C4-2B (cell line): Measurements from ENCODE around the gene HRH3.

Experiments used
- H3K27ac ChIP-seq: fragments of 450-650 bp; 2 replicates; pipeline ENCODE4 v1.5.1; 2017
- CTCF ChIP-seq: fragments of 450-650 bp; conservative IDR thresholded peaks from 2 replicates; pipeline ENCODE4 v1.5.1; 2017; ENCODE audit warnings: mild to moderate bottlenecking
- ZFX ChIP-seq: fragments of 450-650 bp; IDR thresholded peaks from 2 replicates; pipeline ENCODE4 v1.6.1; 2017

HRH3 gene

GRCh38 chr20:62186887-62187866, 32.9 kb downstream of the HRH3 start:
- H3K27ac ChIP-seq, result no peak overlapping the region
- TF ChIP-seq CTCF (no peak), ZFX (no peak)

DNA sequence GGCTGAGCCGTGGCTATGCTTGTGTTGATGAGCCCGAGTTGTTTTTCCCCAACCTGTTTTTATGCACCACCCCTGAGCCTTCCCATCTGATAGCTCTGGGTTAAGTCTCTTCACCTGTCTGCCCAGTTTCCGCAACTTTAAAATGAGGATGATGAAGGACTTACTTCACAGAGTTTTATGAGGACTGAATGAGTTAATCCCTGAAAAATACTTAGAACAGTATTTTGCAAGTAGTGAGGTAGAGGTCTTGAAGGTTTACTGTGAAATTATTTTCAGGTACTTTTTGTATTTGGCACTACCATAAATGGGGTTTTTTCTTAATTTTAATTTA, 34.0 kb downstream of the HRH3 start:
- TF ChIP-seq ZFX (no peak), CTCF (no peak)
- no peak overlapping the region for H3K27ac ChIP-seq

DNA sequence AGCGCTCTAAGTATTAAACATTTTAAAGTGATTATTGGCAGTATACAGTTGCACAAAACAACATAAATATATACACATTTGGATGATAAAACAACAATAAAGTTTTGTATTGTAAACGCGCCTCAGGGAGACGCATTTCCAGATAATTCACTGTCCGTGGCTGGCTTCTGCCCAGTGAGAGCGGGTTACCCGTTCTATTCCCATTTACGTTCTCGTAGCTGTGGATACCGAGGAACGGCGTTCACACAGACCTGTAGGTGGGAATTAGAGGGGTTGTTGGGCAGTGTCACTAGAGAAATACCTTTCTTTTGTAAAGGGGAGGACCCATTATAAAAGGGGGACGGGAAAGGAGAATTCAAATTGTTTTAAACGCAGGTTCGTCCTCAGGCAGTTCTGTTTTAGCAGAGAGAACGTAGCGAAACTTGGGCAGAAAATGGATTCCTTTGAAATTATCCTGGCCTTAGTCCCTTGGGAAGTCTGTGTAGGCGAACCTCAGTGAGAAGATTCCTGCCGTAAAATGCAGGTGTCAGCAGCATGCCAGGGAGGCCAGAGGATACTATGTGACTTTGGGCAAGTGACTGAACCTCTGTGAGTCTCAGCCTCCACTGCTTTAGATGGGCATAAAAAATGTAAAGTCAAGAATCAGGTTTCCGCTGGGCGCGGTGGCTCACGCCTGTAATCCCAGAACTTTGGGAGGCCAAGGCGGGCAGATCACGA, 36.5 kb downstream of the HRH3 start:
- TF ChIP-seq CTCF, result no peak
- no peak for TF ChIP-seq ZFX
- H3K27ac ChIP-seq, result peak overlapping the region; percentile 85

GRCh38 chr20:62182469-62183425, 37.3 kb downstream of the HRH3 start, which contains the start of gene MTG2:
MTG2 (plus strand) TSS chr20:62183028; CDS start chr20:62193421, 10,393 bp downstream.
- TF ChIP-seq ZFX (peak; percentile 92; the same call in 1 of the 2 replicates), CTCF (no peak)
- peak within 1 kb of the TSS; percentile 85 for H3K27ac ChIP-seq

GRCh38 chr20:62181808-62182207, 38.3 kb downstream of the HRH3 start:
- H3K27ac ChIP-seq, result no peak overlapping the region
- no peak for TF ChIP-seq CTCF
- no peak for TF ChIP-seq ZFX

DNA sequence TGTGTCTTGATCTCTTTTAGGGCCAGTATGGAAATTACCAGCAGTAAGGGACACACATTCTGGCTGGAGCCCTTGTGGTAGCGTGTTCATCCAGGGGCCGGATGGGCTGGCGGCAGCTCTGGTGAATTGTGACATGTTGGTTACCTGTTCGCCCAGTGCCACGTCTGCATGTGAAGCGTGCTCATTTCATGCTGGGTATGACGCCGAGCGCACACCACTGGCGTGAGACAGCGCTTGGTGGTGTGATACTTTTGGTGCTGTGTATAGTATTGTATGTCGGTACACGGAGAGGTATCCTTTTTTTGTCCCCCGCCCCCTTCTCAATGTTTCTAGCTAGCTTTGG, 40.9 kb downstream of the HRH3 start:
- H3K27ac ChIP-seq, result peak overlapping the region; percentile 9; the same call in 1 of the 2 replicates
- no peak for TF ChIP-seq ZFX
- TF ChIP-seq CTCF, result no peak
